SK-N-SH (cell line): Measurements from ENCODE around the gene GAB2. TPM values are rescaled to one million over a fixed set of nuclear protein-coding genes. Genes with fewer than 3 reads are reported as not detected.

ENCODE experiments used
- CTCF ChIA-PET: fragments of 300-600, 350-600 bp; formaldehyde crosslinking; extraction: SDS; loops from one replicate; lab custom pipeline; 2021; lab: Yijun Ruan, JAX
- POLR2A ChIA-PET: fragments of 350-600 bp; sonication (Branson Sonifier 250); formaldehyde crosslinking; extraction: SDS; loops from one replicate; lab custom pipeline; 2020; ENCODE audit warnings: antibody characterized with exemption, inconsistent platforms; lab: Yijun Ruan, JAX
- DNase-seq: peaks from one replicate; pipeline ENCODE4 v3.0.0; 2012
- H2AFZ ChIP-seq: fragments of 200-600 bp; sonication (generic); 2 replicates; pipeline ENCODE4 v1.8.1; 2016; ENCODE audit warnings: antibody characterized with exemption, mild to moderate bottlenecking, low read depth
- H3F3A ChIP-seq: fragments of 200-600 bp; sonication (generic); replicated peaks from 2 replicates; pipeline ENCODE3; 2016; ENCODE audit warnings: antibody characterized with exemption, mild to moderate bottlenecking; ENCODE audit not compliant: insufficient read depth
- H3K27ac ChIP-seq, 2 experiments: fragments of 200-500 bp in 1 of 2; fragments of 200-600 bp in 1 of 2; sonication (Bioruptor generic) in 1 of 2; sonication (generic), shearing (Covaris generic) in 1 of 2; 2 replicates each; pipeline versions ENCODE4 v1.5.1 to v1.6.1; 2014 to 2016; ENCODE audit warnings: low read depth in 2 of 2, inconsistent platforms in 1 of 2, low read length in 1 of 2, mild to moderate bottlenecking in 1 of 2, mixed read lengths in 1 of 2
- H3K27me3 ChIP-seq: fragments of 200-600 bp; sonication (generic), shearing (Covaris generic); 2 replicates; pipeline ENCODE4 v1.6.1; 2016; ENCODE audit warnings: mixed run types; ENCODE audit not compliant: insufficient read depth
- H3K36me3 ChIP-seq, 2 experiments: fragments of 200-500 bp in 1 of 2; fragments of 200-600 bp in 1 of 2; sonication (Bioruptor generic) in 1 of 2; sonication (generic) in 1 of 2; replicated peaks in 1 of 2; 2 replicates each; pipeline versions ENCODE3 to v1.5.1; 2014 to 2016; ENCODE audit warnings: low read length in 1 of 2, mild to moderate bottlenecking in 1 of 2; ENCODE audit not compliant: insufficient read depth in 2 of 2, control insufficient read depth in 1 of 2
- H3K4me1 ChIP-seq, 2 experiments: fragments of 200-500 bp in 1 of 2; fragments of 200-600 bp in 1 of 2; sonication (Bioruptor generic) in 1 of 2; sonication (generic), shearing (Covaris generic) in 1 of 2; 2 replicates each; pipeline versions ENCODE4 v1.5.1 to v1.6.1; 2014 to 2016; ENCODE audit warnings: low read depth in 1 of 2, low read length in 1 of 2, mixed run types in 1 of 2; ENCODE audit not compliant: insufficient read depth in 2 of 2, control insufficient read depth in 1 of 2
- H3K4me2 ChIP-seq: fragments of 200-600 bp; sonication (generic), shearing (Covaris generic); 2 replicates; pipeline ENCODE4 v1.6.1; 2017; ENCODE audit warnings: mixed run types
- H3K4me3 ChIP-seq, 2 experiments: fragments of 200-500 bp in 1 of 2; fragments of 200-600 bp in 1 of 2; sonication (Bioruptor generic) in 1 of 2; sonication (generic), shearing (Covaris generic) in 1 of 2; 2 replicates each; pipeline versions ENCODE4 v1.5.1 to v1.8.1; 2014 to 2016; ENCODE audit warnings: low read depth in 2 of 2, inconsistent platforms in 1 of 2, low read length in 1 of 2, mild to moderate bottlenecking in 1 of 2, mixed read lengths in 1 of 2, moderate library complexity in 1 of 2
- H3K79me2 ChIP-seq: fragments of 200-600 bp; sonication (generic); 2 replicates; pipeline ENCODE4 v1.8.1; 2017; ENCODE audit warnings: mild to moderate bottlenecking; ENCODE audit not compliant: insufficient read depth
- H3K9ac ChIP-seq: fragments of 200-600 bp; sonication (generic); 2 replicates; pipeline ENCODE4 v1.6.1; 2017; ENCODE audit warnings: mixed run types
- H3K9me2 ChIP-seq: fragments of 200-600 bp; sonication (generic); 2 replicates; pipeline ENCODE4 v1.6.1; 2017; ENCODE audit warnings: mixed run types
- H3K9me3 ChIP-seq: fragments of 200-600 bp; sonication (generic); 2 replicates; pipeline ENCODE4 v1.6.1; 2017; ENCODE audit warnings: mixed run types, mild to moderate bottlenecking, moderate library complexity
- H4K20me1 ChIP-seq: fragments of 200-600 bp; sonication (generic); 2 replicates; pipeline ENCODE4 v1.6.1; 2017; ENCODE audit warnings: mild to moderate bottlenecking, mixed run types; ENCODE audit not compliant: insufficient read depth
- ELF1 ChIP-seq: IDR thresholded peaks from 2 replicates; pipeline ENCODE4 v1.4.0; 2012
- FOXJ3 ChIP-seq: sonication (generic); formaldehyde crosslinking; IDR thresholded peaks from 2 replicates; pipeline ENCODE4 v1.5.1; 2020; ENCODE audit warnings: mild to moderate bottlenecking, missing genetic modification reagents
- FOXM1 ChIP-seq: IDR thresholded peaks from 2 replicates; pipeline ENCODE4 v1.4.0; 2012; ENCODE audit warnings: low read depth, mild to moderate bottlenecking
- GATA2 ChIP-seq: sonication (generic); formaldehyde crosslinking; IDR thresholded peaks from 2 replicates; pipeline ENCODE4 v1.5.0; 2020; ENCODE audit warnings: mild to moderate bottlenecking, missing genetic modification reagents
- IRF3 ChIP-seq: fragments of 150-350 bp; IDR thresholded peaks from 2 replicates; pipeline ENCODE4 v1.6.1; 2016; ENCODE audit warnings: mild to moderate bottlenecking, low read depth, low read length
- JUND ChIP-seq: IDR thresholded peaks from 2 replicates; pipeline ENCODE4 v1.4.0; 2012
- MXI1 ChIP-seq: IDR thresholded peaks from 2 replicates; pipeline ENCODE4 v1.6.1; 2012; ENCODE audit warnings: mild to moderate bottlenecking, low read depth, low read length, improper control_type of control experiment
- NFIC ChIP-seq: IDR thresholded peaks from 2 replicates; pipeline ENCODE4 v1.4.0; 2012; ENCODE audit warnings: borderline replicate concordance
- NRF1 ChIP-seq: IDR thresholded peaks from 2 replicates; pipeline ENCODE4 v1.6.1; 2012; ENCODE audit warnings: low read depth, mild to moderate bottlenecking, low read length
- POLR2AphosphoS5 ChIP-seq: IDR thresholded peaks from 2 replicates; pipeline ENCODE4 v1.6.1; 2012; ENCODE audit warnings: low read depth, low read length
- RAD21 ChIP-seq: IDR thresholded peaks from 2 replicates; pipeline ENCODE4 v1.6.1; 2012; ENCODE audit warnings: mild to moderate bottlenecking, low read length
- RFX5 ChIP-seq: IDR thresholded peaks from 2 replicates; pipeline ENCODE4 v1.6.1; 2012; ENCODE audit warnings: mild to moderate bottlenecking, improper control_type of control experiment, low read length
- SMC3 ChIP-seq: IDR thresholded peaks from 2 replicates; pipeline ENCODE4 v1.6.1; 2012; ENCODE audit warnings: low read depth, low read length, improper control_type of control experiment
- WGBS: methylation state at CpG from one replicate; pipeline ENCODE4 v1.1.6; 2017; ENCODE audit warnings: low lambda C conversion rate; 5-methylcytosine and 5-hydroxymethylcytosine counted together
- polyA plus RNA-seq, 3 experiments: library from polyadenylated mRNA; depleted of rRNA; stranded (reverse); fragments of >200 nt; gene quantifications; 2 replicates each; pipeline ENCODE4 v1.2.3, GENCODE V29; 2012
- TF ChIP-seq, protein P1 (sequence below): fragments of 200-600 bp; sonication (generic); IDR thresholded peaks from 2 replicates; pipeline ENCODE4 v1.6.1; 2017; ENCODE audit warnings: antibody characterized with exemption, mild to moderate bottlenecking, moderate library complexity
- TF ChIP-seq, protein P2 (sequence below): IDR thresholded peaks from 2 replicates; pipeline ENCODE4 v1.4.0; 2012; ENCODE audit warnings: low read depth, borderline replicate concordance

GAB2 gene
- polyA plus RNA-seq, 1 of the 3 experiments (the other 2 are of a cell fraction) = 5.6 TPM

GRCh38 chr11:78373689-78374088, 43.9 kb downstream of the GAB2 start:
- H3F3A ChIP-seq = no peaks in the 10 kb centered on the region
- peaks cover 12% of the 10 kb centered on the region; the same call in 1 of the 2 replicates for H3K79me2 ChIP-seq
- no peak for TF ChIP-seq IRF3
- TF ChIP-seq SMC3 = no peak
- TF ChIP-seq RAD21 = no peak
- TF ChIP-seq ELF1 = no peak
- TF ChIP-seq, protein P1, sequence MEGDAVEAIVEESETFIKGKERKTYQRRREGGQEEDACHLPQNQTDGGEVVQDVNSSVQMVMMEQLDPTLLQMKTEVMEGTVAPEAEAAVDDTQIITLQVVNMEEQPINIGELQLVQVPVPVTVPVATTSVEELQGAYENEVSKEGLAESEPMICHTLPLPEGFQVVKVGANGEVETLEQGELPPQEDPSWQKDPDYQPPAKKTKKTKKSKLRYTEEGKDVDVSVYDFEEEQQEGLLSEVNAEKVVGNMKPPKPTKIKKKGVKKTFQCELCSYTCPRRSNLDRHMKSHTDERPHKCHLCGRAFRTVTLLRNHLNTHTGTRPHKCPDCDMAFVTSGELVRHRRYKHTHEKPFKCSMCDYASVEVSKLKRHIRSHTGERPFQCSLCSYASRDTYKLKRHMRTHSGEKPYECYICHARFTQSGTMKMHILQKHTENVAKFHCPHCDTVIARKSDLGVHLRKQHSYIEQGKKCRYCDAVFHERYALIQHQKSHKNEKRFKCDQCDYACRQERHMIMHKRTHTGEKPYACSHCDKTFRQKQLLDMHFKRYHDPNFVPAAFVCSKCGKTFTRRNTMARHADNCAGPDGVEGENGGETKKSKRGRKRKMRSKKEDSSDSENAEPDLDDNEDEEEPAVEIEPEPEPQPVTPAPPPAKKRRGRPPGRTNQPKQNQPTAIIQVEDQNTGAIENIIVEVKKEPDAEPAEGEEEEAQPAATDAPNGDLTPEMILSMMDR = no peak
- no peak for TF ChIP-seq MXI1
- TF ChIP-seq NFIC = no peak
- no peak for TF ChIP-seq GATA2
- TF ChIP-seq POLR2AphosphoS5 = no peak
- TF ChIP-seq NRF1 = no peak
- no peak for TF ChIP-seq RFX5
- no peak for TF ChIP-seq JUND
- TF ChIP-seq, protein P2, sequence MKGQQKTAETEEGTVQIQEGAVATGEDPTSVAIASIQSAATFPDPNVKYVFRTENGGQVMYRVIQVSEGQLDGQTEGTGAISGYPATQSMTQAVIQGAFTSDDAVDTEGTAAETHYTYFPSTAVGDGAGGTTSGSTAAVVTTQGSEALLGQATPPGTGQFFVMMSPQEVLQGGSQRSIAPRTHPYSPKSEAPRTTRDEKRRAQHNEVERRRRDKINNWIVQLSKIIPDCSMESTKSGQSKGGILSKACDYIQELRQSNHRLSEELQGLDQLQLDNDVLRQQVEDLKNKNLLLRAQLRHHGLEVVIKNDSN = no peak
- no peak for TF ChIP-seq FOXJ3 (CRISPR knock-in tag)
- TF ChIP-seq, all 33 proteins: peak for 0
- Histone ChIP-seq H3K4me3 (no peak overlapping the region), H3K4me2 (no peak overlapping the region), H3K36me3 (no peaks in the 10 kb centered on the region), H4K20me1 (no peaks in the 10 kb centered on the region; the same call in 1 of the 2 replicates), H2AFZ (no peak overlapping the region), H3K9me3 (no peaks in the 10 kb centered on the region), H3K9me2 (no peaks in the 10 kb centered on the region), H3K27ac (no peak overlapping the region; a peak in 1 of 4 replicates), H3K27me3 (no peaks in the 10 kb centered on the region), H3K9ac (no peak overlapping the region), H3K4me1 (peaks cover 4 to 16% of the 10 kb centered on the region in 2 experiments; a peak in 3 of 4 replicates)
- 100% methylated on average over 1 of the region's 1 CpG for WGBS
- POLR2A ChIA-PET = no interaction called here
- CTCF ChIA-PET = interaction anchor here (1.2 kb wide), 1 partner anchor 8 kb away, joined by 3 read pairs; no protein-coding TSS in a partner anchor
- DNase-seq = no peak

DNA sequence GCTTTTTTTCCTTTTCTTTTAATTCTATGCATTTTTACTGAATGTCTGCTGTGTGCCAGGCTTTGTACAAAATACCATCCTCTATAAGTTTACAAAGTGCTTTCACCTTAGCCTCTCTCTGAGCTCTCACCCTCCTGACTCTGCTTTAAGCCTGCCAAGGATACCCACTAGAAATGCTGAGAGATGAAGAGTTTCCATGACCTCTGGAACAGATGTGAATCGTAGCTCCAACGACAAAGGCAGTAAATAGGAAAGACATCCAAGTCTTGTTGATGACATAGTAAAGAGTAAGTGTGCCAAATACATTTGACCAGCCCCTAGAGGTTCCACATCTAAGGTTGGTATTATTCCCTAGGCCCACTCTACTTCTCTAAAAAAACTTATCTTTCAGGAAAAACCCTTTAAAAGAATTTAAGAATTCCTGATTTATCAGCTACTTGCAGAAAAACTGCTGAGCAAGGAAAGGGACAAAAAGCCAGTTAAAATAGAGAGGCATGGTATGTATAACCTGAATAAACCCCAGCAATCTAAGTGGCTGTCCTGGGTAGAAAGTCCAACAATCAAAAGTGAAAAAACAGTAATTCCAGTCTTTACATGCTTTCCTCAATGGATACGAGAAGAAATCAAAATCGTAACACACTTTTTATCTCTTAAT, 45.4 kb downstream of the GAB2 start:
- no peak for TF ChIP-seq FOXM1
- no peak for TF ChIP-seq RAD21
- Histone ChIP-seq H3K36me3 (no peaks in the 10 kb centered on the region), H3K4me1 (peaks cover 4 to 16% of the 10 kb centered on the region in 2 experiments; a peak in 3 of 4 replicates), H2AFZ (no peak overlapping the region), H3K4me3 (no peak overlapping the region), H3K79me2 (peaks cover 18% of the 10 kb centered on the region; the same call in 1 of the 2 replicates), H3F3A (no peaks in the 10 kb centered on the region), H4K20me1 (no peaks in the 10 kb centered on the region; the same call in 1 of the 2 replicates), H3K4me2 (no peak overlapping the region), H3K9me2 (no peaks in the 10 kb centered on the region), H3K9ac (no peak overlapping the region), H3K27me3 (no peaks in the 10 kb centered on the region), H3K9me3 (no peaks in the 10 kb centered on the region), H3K27ac (peak overlapping the region in 1 of 2 experiments; percentile 40; a peak in 2 of 4 replicates)
- POLR2A ChIA-PET = no interaction called here
- WGBS = 84% methylated on average over 4 of the region's 4 CpGs
- CTCF ChIA-PET = interaction anchor here (1.0 kb wide), 1 partner anchor 43 kb away, joined by 3 read pairs; no protein-coding TSS in a partner anchor
- DNase-seq = no peak
